Adrenal gland (tissue), 12 donors: ENCODE results near the gene MORF4L1. TPM values are rescaled to one million over a fixed set of nuclear protein-coding genes. Genes with fewer than 3 reads are reported as not detected.
A peak's percentile ranks its signal among the peaks of the same experiment; 100 is the strongest.

Experiments used
- DNase-seq, 7 donors: peaks; one replicate each; pipeline ENCODE4 v3.0.0-alpha.2; 2019 to 2020
- H3K27ac ChIP-seq, 5 donors: fragments of 200-600 bp; sonication (generic) in 4 of 5; 1 replicate in 3 of 5; 2 replicates in 2 of 5; pipeline versions ENCODE4 v1.5.1 to v1.8.0; 2016 to 2020; ENCODE audit warnings: mild to moderate bottlenecking in 1 of 5
- H3K27me3 ChIP-seq: fragments of 200-600 bp; 2 replicates; pipeline ENCODE4 v1.8.0; 2021
- H3K36me3 ChIP-seq, 2 donors: fragments of 200-600 bp; replicated peaks in 1 of 2; 1 replicate in 1 of 2; 2 replicates in 1 of 2; pipeline versions ENCODE4 v1.5.1 to v1.8.0; 2018 to 2022
- H3K4me1 ChIP-seq, 2 donors: fragments of 200-600 bp; replicated peaks in 1 of 2; 1 replicate in 1 of 2; 2 replicates in 1 of 2; pipeline versions ENCODE4 v1.5.1 to v1.8.0; 2018 to 2021
- H3K4me3 ChIP-seq, 4 donors: fragments of 200-600 bp; sonication (generic) in 3 of 4; one replicate each; pipeline ENCODE4 v1.5.1; 2016 to 2018
- H3K9me3 ChIP-seq, 3 donors: fragments of 200-600 bp; sonication (generic) in 1 of 3; replicated peaks in 1 of 3; 1 replicate in 2 of 3; 2 replicates in 1 of 3; pipeline versions ENCODE4 v1.5.1 to v1.8.0; 2016 to 2021
- CTCF ChIP-seq, 6 experiments: fragments of 450-650 bp in 4 of 6; fragments of 200-600 bp in 2 of 6; sonication (generic) in 1 of 6; IDR thresholded peaks; 1 replicate in 5 of 6; 2 replicates in 1 of 6; pipeline versions ENCODE4 v1.5.1 to v1.8.0; 2016 to 2021; ENCODE audit warnings: antibody characterized with exemption in 6 of 6, mild to moderate bottlenecking in 2 of 6, moderate library complexity in 1 of 6
- POLR2A ChIP-seq, 2 donors: fragments of 450-650 bp; IDR thresholded peaks; one replicate each; pipeline ENCODE4 v1.6.1; 2017; ENCODE audit warnings: antibody characterized with exemption in 2 of 2, mild to moderate bottlenecking in 2 of 2, moderate library complexity in 1 of 2
- WGBS, 4 donors: extraction: QIAGEN DNeasy Blood & Tissue Kit in 2 of 4; methylation state at CpG; one replicate each; pipeline versions ENCODE4 v1.1.5 to v1.1.7; 2013 to 2017; 5-methylcytosine and 5-hydroxymethylcytosine counted together
- intact Hi-C, 2 donors: fragments of 100-400 bp; cut with DNase I; formaldehyde crosslinking; loops; one replicate each; pipeline versions ENCODE4 v1.14.1 to v1.15.0; 2022 to 2023
- polyA plus RNA-seq, 3 donors: library from polyadenylated mRNA; stranded (reverse); fragments of 200-250 nt in 2 of 3; fragments of 350-450 nt in 1 of 3; fragmentation: Illumina TruSeq in 1 of 3; extraction: RNeasy Lipid Tissue Mini Kit (QIAGEN cat#74804) in 1 of 3; gene quantifications; one replicate each; pipeline ENCODE4 v1.2.3, GENCODE V29; 2013 to 2014
- total RNA-seq, 9 donors: library from RNA; depleted of rRNA in 4 of 9; stranded (reverse); fragments of >200 nt in 4 of 9; fragments of 120-200 nt in 1 of 9; fragmentation: NEBNext Ultra II Directional in 1 of 9; extraction: Animal tissue kit (Norgen Biotek cat#: 25700) in 1 of 9; gene quantifications; one replicate each; pipeline versions ENCODE4 v1.1.0 to v1.2.4, GENCODE V29; 2013 to 2023
- donor health status: healthy with polysubstance abuse.
- donor health status: Bipolar disorder and iron deficiency.
- donor health status: DM: yes; HTN: yes; CAD: no.
- donor health status: DM: no; HTN: no; CAD: no.
- donor health status: DM: no; HTN: no; CAD: no.
- donor health status: DM: yes; HTN: yes; CAD: no.

The MORF4L1 gene
- total and polyA plus RNA-seq, 12 donors: 99.8 to 935 (median 342) TPM

- peaks cover 0 to 24% of the 10 kb centered on the region in 2 donors for H3K36me3 ChIP-seq
- no peak for DNase-seq
- TF ChIP-seq CTCF (IDR thresholded peaks at IDR 0.05): no peak
- TF ChIP-seq POLR2A (IDR thresholded peaks at IDR 0.05): no peak
- H3K4me1 ChIP-seq: peaks cover 7 to 37% of the 10 kb centered on the region in 2 donors
- H3K4me3 ChIP-seq: no peak overlapping the region
- no peaks in the 10 kb centered on the region for H3K9me3 ChIP-seq
- no peaks in the 10 kb centered on the region for H3K27me3 ChIP-seq
- intact Hi-C loops: no loop called here
- H3K27ac ChIP-seq: no peak overlapping the region
- WGBS, 4 donors: 81 to 90% (median 88%) methylated on average over 11 to 12 of the region's 12 CpGs
Measured at GRCh38 chr15:78933187-78933822, 60.6 kb downstream of the MORF4L1 start.

- Histone ChIP-seq H3K4me1 (peaks cover 7 to 38% of the 10 kb centered on the region in 2 donors), H3K4me3 (no peak overlapping the region), H3K27ac (no peak overlapping the region), H3K27me3 (no peaks in the 10 kb centered on the region), H3K9me3 (no peaks in the 10 kb centered on the region), H3K36me3 (peaks cover 0 to 24% of the 10 kb centered on the region in 2 donors)
- DNase-seq: peak in 1 of 7 donors; percentile 7
- TF ChIP-seq CTCF (IDR thresholded peaks at IDR 0.05) (no peak), POLR2A (IDR thresholded peaks at IDR 0.05) (no peak)
- intact Hi-C loops: no loop called here
- 69 to 76% (median 75%) methylated on average over 13 to 20 of the region's 20 CpGs for WGBS, 4 donors
Measured at GRCh38 chr15:78933823-78934654, 61.3 kb downstream of the MORF4L1 start.

- H3K27me3 ChIP-seq: no peaks in the 10 kb centered on the region
- no peak overlapping the region for H3K27ac ChIP-seq
- peaks cover 7 to 38% of the 10 kb centered on the region in 2 donors for H3K4me1 ChIP-seq
- peak in 1 of 7 donors; percentile 17 for DNase-seq
- H3K9me3 ChIP-seq: no peaks in the 10 kb centered on the region
- intact Hi-C loops: no loop called here
- 63 to 77% (median 73%) methylated on average over 5 of the region's 5 CpGs for WGBS, 4 donors
- no peak overlapping the region for H3K4me3 ChIP-seq
- TF ChIP-seq CTCF (IDR thresholded peaks at IDR 0.05): no peak
- no peak for TF ChIP-seq POLR2A (IDR thresholded peaks at IDR 0.05)
- peaks cover 0 to 24% of the 10 kb centered on the region in 2 donors for H3K36me3 ChIP-seq
Measured at GRCh38 chr15:78934655-78935023, 61.9 kb downstream of the MORF4L1 start.

GRCh38 chr15:78937132-78937739, 64.5 kb downstream of the MORF4L1 start:
- no peak overlapping the region for H3K4me3 ChIP-seq
- no peaks in the 10 kb centered on the region for H3K27me3 ChIP-seq
- H3K36me3 ChIP-seq: peaks cover 0 to 22% of the 10 kb centered on the region in 2 donors
- H3K9me3 ChIP-seq: no peaks in the 10 kb centered on the region
- H3K27ac ChIP-seq: peak overlapping the region in 2 of 5 donors; percentile 34 to 72
- peak in 1 of 7 donors; percentile 38 for DNase-seq
- intact Hi-C loops: no loop called here
- peaks cover 0 to 22% of the 10 kb centered on the region in 2 donors for H3K4me1 ChIP-seq
- TF ChIP-seq CTCF (IDR thresholded peaks at IDR 0.05): no peak
- no peak for TF ChIP-seq POLR2A (IDR thresholded peaks at IDR 0.05)
- 57 to 68% (median 65%) methylated on average over 13 to 14 of the region's 14 CpGs for WGBS, 4 donors
